Neuronal stem cell (in vitro differentiated cells): ENCODE results near the gene TUBGCP6.
A peak's percentile ranks its signal among the peaks of the same experiment; 100 is the strongest.

Experiments
- DNase-seq: peaks from one replicate; pipeline ENCODE4 v3.0.0-alpha.2; 2013; ENCODE audit warnings: low spot score
- H2AFZ ChIP-seq: one replicate; pipeline ENCODE4 v1.6.1; 2013; ENCODE audit warnings: mild to moderate bottlenecking, low read length, inconsistent platforms
- H2AK5ac ChIP-seq: 2 replicates; pipeline ENCODE4 v1.6.1; 2013; ENCODE audit warnings: low read depth, mild to moderate bottlenecking, inconsistent platforms, low read length, moderate library complexity, mixed read lengths
- H2BK120ac ChIP-seq: 2 replicates; pipeline ENCODE4 v1.6.1; 2013; ENCODE audit warnings: low read depth, mild to moderate bottlenecking, inconsistent platforms, low read length, moderate library complexity, mixed read lengths
- H2BK12ac ChIP-seq: one replicate; pipeline ENCODE4 v1.6.1; 2013; ENCODE audit warnings: low read length, inconsistent platforms
- H2BK15ac ChIP-seq: 2 replicates; pipeline ENCODE4 v1.6.1; 2013; ENCODE audit warnings: mild to moderate bottlenecking, low read length, inconsistent platforms, mixed read lengths
- H2BK5ac ChIP-seq: one replicate; pipeline ENCODE4 v1.6.1; 2013; ENCODE audit warnings: inconsistent platforms, mild to moderate bottlenecking, low read length, moderate library complexity
- H3K14ac ChIP-seq: one replicate; pipeline ENCODE4 v1.6.1; 2013; ENCODE audit warnings: low read length, inconsistent platforms
- H3K18ac ChIP-seq: 2 replicates; pipeline ENCODE4 v1.6.1; 2013; ENCODE audit warnings: low read length, inconsistent platforms
- H3K23ac ChIP-seq: 2 replicates; pipeline ENCODE4 v1.6.1; 2013; ENCODE audit warnings: low read depth, mild to moderate bottlenecking, mixed read lengths, low read length, inconsistent platforms; ENCODE audit not compliant: poor library complexity
- H3K27ac ChIP-seq: replicated peaks from 3 replicates; pipeline ENCODE4 v1.5.1; 2013; ENCODE audit warnings: low read length, inconsistent platforms
- H3K27me3 ChIP-seq, 3 experiments: 2 replicates each; pipeline ENCODE4 v1.6.1; 2013; ENCODE audit warnings: low read length in 3 of 3, mild to moderate bottlenecking in 2 of 3, inconsistent platforms in 1 of 3, low read depth in 1 of 3, mixed read lengths in 1 of 3, moderate library complexity in 1 of 3; ENCODE audit not compliant: control insufficient read depth in 3 of 3, insufficient read depth in 3 of 3
- H3K36me3 ChIP-seq, 2 donors: replicated peaks in 1 of 2; 2 replicates each; pipeline ENCODE4 v1.6.1; 2013; ENCODE audit warnings: low read length in 2 of 2; ENCODE audit not compliant: control insufficient read depth in 2 of 2, insufficient read depth in 2 of 2
- H3K4ac ChIP-seq: 2 replicates; pipeline ENCODE4 v1.6.1; 2013; ENCODE audit warnings: inconsistent platforms, mild to moderate bottlenecking, low read length, moderate library complexity
- H3K4me1 ChIP-seq, 2 donors: 1 replicate in 1 of 2; 2 replicates in 1 of 2; pipeline ENCODE4 v1.6.1; 2013; ENCODE audit warnings: low read length in 2 of 2, low read depth in 1 of 2; ENCODE audit not compliant: control insufficient read depth in 2 of 2, insufficient read depth in 1 of 2
- H3K4me2 ChIP-seq: one replicate; pipeline ENCODE4 v1.6.1; 2013; ENCODE audit warnings: mild to moderate bottlenecking, low read length, inconsistent platforms; ENCODE audit not compliant: insufficient read depth, poor library complexity, severe bottlenecking
- H3K4me3 ChIP-seq, 2 donors: 2 replicates each; pipeline ENCODE4 v1.5.1; 2013; ENCODE audit warnings: low read length in 2 of 2, mild to moderate bottlenecking in 2 of 2, inconsistent platforms in 1 of 2, moderate library complexity in 1 of 2
- H3K79me1 ChIP-seq: one replicate; pipeline ENCODE4 v1.6.1; 2013; ENCODE audit warnings: low read depth, mild to moderate bottlenecking, inconsistent platforms, low read length, moderate library complexity
- H3K9ac ChIP-seq: one replicate; pipeline ENCODE4 v1.6.1; 2013; ENCODE audit warnings: mild to moderate bottlenecking, low read depth, low read length, inconsistent platforms; ENCODE audit not compliant: poor library complexity
- H3K9me3 ChIP-seq, 2 donors: replicated peaks in 1 of 2; 2 replicates each; pipeline versions ENCODE3 to v1.6.1; 2013; ENCODE audit warnings: low read length in 2 of 2, mild to moderate bottlenecking in 2 of 2, inconsistent platforms in 1 of 2, low read depth in 1 of 2, mixed read lengths in 1 of 2, moderate library complexity in 1 of 2; ENCODE audit not compliant: control insufficient read depth in 2 of 2, insufficient read depth in 1 of 2
- H4K8ac ChIP-seq: one replicate; pipeline ENCODE4 v1.6.1; 2013; ENCODE audit warnings: low read depth, mild to moderate bottlenecking, inconsistent platforms, low read length, moderate library complexity
- H4K91ac ChIP-seq: one replicate; pipeline ENCODE4 v1.6.1; 2013; ENCODE audit warnings: low read length, low read depth, mild to moderate bottlenecking, inconsistent platforms; ENCODE audit not compliant: poor library complexity
- WGBS, 2 donors: extraction: QIAGEN DNeasy Blood & Tissue Kit; methylation state at CpG; one replicate each; pipeline ENCODE4 v1.1.7; 2013; ENCODE audit warnings: missing lambda C conversion rate in 2 of 2, mixed read lengths in 1 of 2; ENCODE audit not compliant: insufficient read length in 2 of 2, insufficient replicate concordance in 1 of 2; ENCODE audit errors: extremely low coverage in 2 of 2; 5-methylcytosine and 5-hydroxymethylcytosine counted together

Gene TUBGCP6

GRCh38 chr22:50226875-50227165, 18.0 kb downstream of the TUBGCP6 start:
- no peak overlapping the region for H2BK15ac ChIP-seq
- H3K4me3 ChIP-seq, result no peak overlapping the region
- H3K4ac ChIP-seq, result no peak overlapping the region
- H3K79me1 ChIP-seq, result peaks cover 21% of the 10 kb centered on the region
- H3K18ac ChIP-seq, result peak overlapping the region; percentile 48
- no peak overlapping the region for H3K4me2 ChIP-seq
- no peaks in the 10 kb centered on the region for H3K27me3 ChIP-seq
- H3K9ac ChIP-seq, result peak overlapping the region; percentile 44
- H3K14ac ChIP-seq, result no peak overlapping the region
- no peak overlapping the region for H4K91ac ChIP-seq
- no peak overlapping the region for H2AFZ ChIP-seq
- H3K9me3 ChIP-seq, result no peaks in the 10 kb centered on the region
- H2BK120ac ChIP-seq, result no peak overlapping the region
- DNase-seq, result no peak
- H3K36me3 ChIP-seq, result peaks cover 29 to 56% of the 10 kb centered on the region in 2 donors
- H3K4me1 ChIP-seq, result no peaks in the 10 kb centered on the region
- no peak overlapping the region for H2AK5ac ChIP-seq
- H2BK5ac ChIP-seq, result no peak overlapping the region
- H2BK12ac ChIP-seq, result no peak overlapping the region
- H3K23ac ChIP-seq, result no peak overlapping the region
- no CpG with 5 or more reads among the region's 18 CpGs for WGBS, 2 donors
- peak overlapping the region; percentile 43 for H4K8ac ChIP-seq
- no peak overlapping the region for H3K27ac ChIP-seq

- no peak overlapping the region for H3K4ac ChIP-seq
- H2BK12ac ChIP-seq, result no peak overlapping the region
- H3K9ac ChIP-seq, result peak overlapping the region; percentile 44
- no CpG with 5 or more reads among the region's 31 CpGs for WGBS, 2 donors
- H3K27ac ChIP-seq, result no peak overlapping the region
- H3K14ac ChIP-seq, result no peak overlapping the region
- peak overlapping the region; percentile 55 for H3K23ac ChIP-seq
- H2AFZ ChIP-seq, result no peak overlapping the region
- H3K9me3 ChIP-seq, result no peaks in the 10 kb centered on the region
- H3K4me2 ChIP-seq, result no peak overlapping the region
- no peak overlapping the region for H2BK120ac ChIP-seq
- peak overlapping the region; percentile 48 for H3K18ac ChIP-seq
- no peak for DNase-seq
- no peak overlapping the region for H2BK15ac ChIP-seq
- H4K91ac ChIP-seq, result no peak overlapping the region
- peak overlapping the region; percentile 43 for H4K8ac ChIP-seq
- peaks cover 21% of the 10 kb centered on the region for H3K79me1 ChIP-seq
- no peak overlapping the region for H2BK5ac ChIP-seq
- no peaks in the 10 kb centered on the region for H3K4me1 ChIP-seq
- no peak overlapping the region for H2AK5ac ChIP-seq
- H3K36me3 ChIP-seq, result peaks cover 30 to 61% of the 10 kb centered on the region in 2 donors
- no peak overlapping the region for H3K4me3 ChIP-seq
- no peaks in the 10 kb centered on the region for H3K27me3 ChIP-seq
These were observed 18.6 kb downstream of the TUBGCP6 start for GRCh38 chr22:50226063-50226874.

DNA sequence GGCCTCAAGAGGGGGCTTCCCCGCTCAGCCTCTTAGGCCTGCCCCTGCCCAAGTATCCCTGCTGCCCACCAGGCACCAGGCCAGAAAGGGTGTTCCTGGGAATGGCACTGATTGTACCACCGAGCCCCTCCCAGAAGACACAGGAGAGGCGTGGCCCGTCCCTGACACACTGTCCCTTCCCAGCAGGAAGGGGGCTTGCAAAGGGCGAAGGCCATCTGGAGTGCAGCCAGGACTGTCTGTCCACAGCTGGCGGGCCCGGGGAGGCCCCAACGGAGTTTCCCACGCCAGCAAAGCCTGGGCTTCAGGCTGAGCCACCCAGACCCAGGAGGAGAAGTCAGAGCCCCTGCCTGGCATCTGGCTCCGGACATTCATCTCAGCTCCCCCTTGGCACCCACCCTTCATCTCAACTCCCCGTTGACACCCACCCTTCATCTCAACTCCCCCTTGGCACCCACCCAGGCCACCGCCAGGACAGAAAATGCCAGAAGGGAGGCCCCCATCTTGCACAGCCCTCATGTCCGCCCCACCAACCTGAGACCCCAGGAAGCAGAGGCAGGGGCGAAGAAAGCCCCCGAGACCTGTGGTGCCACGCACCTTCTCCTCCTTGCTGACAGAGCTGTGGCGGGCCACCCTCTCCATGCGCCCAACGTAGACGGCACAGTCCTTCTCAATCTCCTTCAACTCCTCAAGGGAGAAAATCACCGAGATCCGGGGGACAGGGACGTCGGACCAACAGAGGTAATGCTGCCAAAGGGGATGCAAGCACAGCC, 19.4 kb downstream of the TUBGCP6 start:
- Histone ChIP-seq H3K36me3 (peaks cover 39 to 70% of the 10 kb centered on the region in 2 donors), H3K79me1 (peaks cover 23% of the 10 kb centered on the region), H2AK5ac (no peak overlapping the region), H4K8ac (no peak overlapping the region), H3K14ac (no peak overlapping the region), H2BK5ac (no peak overlapping the region), H3K18ac (no peak overlapping the region), H2AFZ (no peak overlapping the region), H3K23ac (peak overlapping the region; percentile 55), H2BK120ac (no peak overlapping the region), H4K91ac (no peak overlapping the region), H3K4me3 (no peak overlapping the region), H3K9ac (peak overlapping the region; percentile 12), H3K9me3 (no peaks in the 10 kb centered on the region), H3K27me3 (no peaks in the 10 kb centered on the region), H3K4ac (no peak overlapping the region), H2BK15ac (no peak overlapping the region), H2BK12ac (no peak overlapping the region), H3K4me2 (no peak overlapping the region), H3K27ac (no peak overlapping the region), H3K4me1 (no peaks in the 10 kb centered on the region)
- WGBS, 2 donors, result no CpG with 5 or more reads among the region's 24 CpGs
- DNase-seq, result no peak

GRCh38 chr22:50224071-50224470, 20.8 kb downstream of the TUBGCP6 start:
- no peak overlapping the region for H4K91ac ChIP-seq
- H4K8ac ChIP-seq, result no peak overlapping the region
- H3K79me1 ChIP-seq, result peaks cover 21% of the 10 kb centered on the region
- H2BK120ac ChIP-seq, result no peak overlapping the region
- no peak overlapping the region for H3K23ac ChIP-seq
- H3K14ac ChIP-seq, result no peak overlapping the region
- H3K18ac ChIP-seq, result no peak overlapping the region
- no peak overlapping the region for H2AFZ ChIP-seq
- no peak overlapping the region for H2BK15ac ChIP-seq
- H3K4ac ChIP-seq, result no peak overlapping the region
- H3K27ac ChIP-seq, result no peak overlapping the region
- H3K27me3 ChIP-seq, result no peaks in the 10 kb centered on the region
- no peak overlapping the region for H2AK5ac ChIP-seq
- peak overlapping the region; percentile 21 for H3K9ac ChIP-seq
- no peaks in the 10 kb centered on the region for H3K9me3 ChIP-seq
- H2BK12ac ChIP-seq, result no peak overlapping the region
- DNase-seq, result no peak
- no peak overlapping the region for H3K4me3 ChIP-seq
- H3K4me2 ChIP-seq, result no peak overlapping the region
- WGBS, 2 donors, result no CpG with 5 or more reads among the region's 16 CpGs
- peaks cover 39 to 71% of the 10 kb centered on the region in 2 donors for H3K36me3 ChIP-seq
- H3K4me1 ChIP-seq, result no peaks in the 10 kb centered on the region
- H2BK5ac ChIP-seq, result no peak overlapping the region
